ENCODE data around the gene GAK.
"Not testable (repeated sequence)": the region's sequence is repeated elsewhere in the genome, so short reads cannot be mapped to it uniquely, and the experiment has no call there.

The GAK gene

GRCh38 chr4:951594-952468, 19.7 kb upstream of the GAK start:
- no peak for DNase-seq

GRCh38 chr4:951186-951585, 19.1 kb upstream of the GAK start:
- no peak for DNase-seq

- no peak for DNase-seq
Measured at GRCh38 chr4:950136-951020, 18.3 kb upstream of the GAK start.

GRCh38 chr4:949656-950055, 17.5 kb upstream of the GAK start:
- no peak for DNase-seq

GRCh38 chr4:948936-949300, 16.8 kb upstream of the GAK start:
- no peak for DNase-seq

- DNase-seq, result no peak
Measured at GRCh38 chr4:948101-948935, 16.2 kb upstream of the GAK start.

GRCh38 chr4:947491-947971, 15.4 kb upstream of the GAK start:
- DNase-seq, result no peak

- DNase-seq, result no peak
Measured at GRCh38 chr4:946517-947471, 14.7 kb upstream of the GAK start.

- DNase-seq, result no peak
Measured at GRCh38 chr4:946103-946450, 14.0 kb upstream of the GAK start.

GRCh38 chr4:945274-946102, 13.4 kb upstream of the GAK start:
- no peak for DNase-seq

GRCh38 chr4:939508-939907, 7.4 kb upstream of the GAK start:
- DNase-seq, result not testable (repeated sequence)

GRCh38 chr4:932713-933070, 576 bp upstream of the GAK start:
- no peak for DNase-seq

GRCh38 chr4:931194-931959, 739 bp downstream of the GAK start:
- no peak for DNase-seq

- DNase-seq, result no peak
Measured at GRCh38 chr4:930827-931193, 1.3 kb downstream of the GAK start.

- DNase-seq, result no peak
Measured at GRCh38 chr4:930028-930551, 2.0 kb downstream of the GAK start.

- no peak for DNase-seq
Measured at GRCh38 chr4:929096-929765, 2.9 kb downstream of the GAK start.

GRCh38 chr4:927566-927965, 4.5 kb downstream of the GAK start:
- not testable (repeated sequence) for DNase-seq

- no peak for DNase-seq
Measured at GRCh38 chr4:926538-926937, 5.6 kb downstream of the GAK start.

GRCh38 chr4:925771-926500, 6.2 kb downstream of the GAK start:
- no peak for DNase-seq
